ENCODE data around the gene CSTA.

CSTA gene

GRCh38 chr3:122382888-122383666 lies 58.0 kb downstream of the CSTA start, which contains the start of gene MIX23:
TSS of gene MIX23 (minus strand) at chr3:122383231. CDS start at chr3:122383224, 7 bp downstream.
- peak; percentile 92 for DNase-seq

DNA sequence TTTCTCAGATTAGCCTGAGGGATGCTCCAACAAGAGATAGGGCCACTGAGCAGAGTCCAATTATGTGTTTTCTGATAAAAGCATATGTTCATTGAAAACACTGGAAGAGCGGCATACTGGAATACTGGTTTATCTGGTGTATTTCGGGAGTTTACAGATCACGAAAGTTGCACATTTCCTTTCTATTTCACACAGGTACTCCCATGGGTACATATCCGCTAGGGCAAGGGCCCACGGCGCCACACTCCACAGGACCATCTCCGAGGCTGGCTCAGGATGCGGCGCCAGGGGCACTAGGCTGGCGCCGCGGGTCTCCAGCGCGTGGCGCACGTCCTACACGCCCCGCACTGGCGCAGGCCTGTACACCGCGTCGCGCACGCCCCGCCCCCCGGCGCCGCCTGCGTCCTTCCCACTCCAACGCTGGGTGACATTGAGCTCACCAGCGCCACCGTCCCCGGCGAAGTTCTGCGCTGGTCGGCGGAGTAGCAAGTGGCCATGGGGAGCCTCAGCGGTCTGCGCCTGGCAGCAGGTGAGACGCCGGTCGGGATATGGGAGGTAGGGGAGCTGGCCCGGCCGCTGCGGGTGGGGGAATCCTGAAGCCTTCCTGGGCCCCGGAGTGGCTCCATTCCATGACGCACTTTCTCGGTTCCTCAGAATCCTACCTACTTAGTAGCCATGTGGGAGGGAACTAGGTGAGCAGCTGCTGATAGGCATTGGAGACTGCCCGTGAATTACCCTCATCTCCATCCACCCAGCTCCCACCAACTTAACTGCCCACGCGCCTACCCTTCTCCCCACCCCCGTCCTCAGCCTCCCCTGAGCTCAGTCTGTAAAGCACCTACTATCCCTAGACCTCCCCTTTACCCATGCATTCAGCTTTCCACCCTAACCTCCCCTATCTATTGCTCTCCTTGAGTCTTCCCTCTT lies 59.0 kb downstream of the CSTA start, which contains the start of gene FAM162A:
Gene FAM162A (plus strand): TSS at position 412 of the 927 bp plus-strand sequence. CDS start 84 bp downstream, at position 496.
- peak; percentile 95 for DNase-seq

DNA sequence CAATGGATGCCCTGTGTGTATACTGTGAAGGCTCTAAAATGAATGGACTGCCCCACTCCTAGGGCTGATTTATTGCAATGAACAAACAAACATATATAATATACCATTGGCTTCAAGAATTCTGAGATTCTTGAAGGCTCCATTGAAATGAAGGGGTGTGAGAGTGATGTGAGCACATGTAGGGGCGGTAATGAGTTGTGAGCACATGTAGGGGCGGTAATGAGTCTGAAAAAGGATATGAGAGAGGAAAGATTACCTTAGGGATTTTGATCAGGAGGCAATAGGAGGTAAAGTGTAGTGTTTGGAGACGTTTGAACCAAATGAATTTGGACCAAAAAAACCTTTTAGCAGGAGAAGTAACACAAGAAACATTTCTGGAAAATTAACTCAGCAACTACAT lies 62.7 kb downstream of the CSTA start:
- no peak for DNase-seq

- DNase-seq, result no peak
Observed at GRCh38 chr3:122389197-122389596, 64.1 kb downstream of the CSTA start.

- no peak for DNase-seq
Observed at GRCh38 chr3:122389892-122390291, 64.8 kb downstream of the CSTA start.

DNA sequence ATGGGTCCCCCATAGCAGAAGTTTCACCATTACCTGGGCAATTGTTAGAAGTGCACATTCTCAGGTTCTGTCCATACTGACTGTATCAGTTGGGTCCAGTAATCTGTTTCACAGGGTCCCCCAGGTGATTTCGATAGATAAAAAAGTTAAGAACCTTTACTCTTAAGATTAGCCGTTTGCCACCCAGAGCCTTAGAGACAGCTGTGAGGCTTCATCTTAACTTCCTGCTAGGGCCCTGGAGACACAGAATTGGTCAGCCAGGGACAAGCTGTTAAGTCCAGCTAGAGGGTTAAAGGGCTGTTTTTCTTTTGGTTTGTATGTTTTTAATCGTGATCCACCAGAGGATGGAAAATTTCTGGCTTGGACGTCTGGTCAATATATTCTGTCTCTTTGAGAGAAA lies 65.6 kb downstream of the CSTA start:
- DNase-seq, result no peak
